Measurements from ENCODE around the gene EDDM3A.

- TF ChIP-seq EZH2 (IDR thresholded peaks at IDR 0.05; ENCODE audit: insufficient read depth, poor library complexity, severe bottlenecking), result no peak
- TF ChIP-seq EZH2phosphoT487 (IDR thresholded peaks at IDR 0.05; ENCODE audit: insufficient read depth, low read depth), result no peak
Measured at GRCh38 chr14:20775043-20775442, 29.4 kb downstream of the EDDM3A start.
